ENCODE measurements around the gene UBAC2.

Gene UBAC2

DNA sequence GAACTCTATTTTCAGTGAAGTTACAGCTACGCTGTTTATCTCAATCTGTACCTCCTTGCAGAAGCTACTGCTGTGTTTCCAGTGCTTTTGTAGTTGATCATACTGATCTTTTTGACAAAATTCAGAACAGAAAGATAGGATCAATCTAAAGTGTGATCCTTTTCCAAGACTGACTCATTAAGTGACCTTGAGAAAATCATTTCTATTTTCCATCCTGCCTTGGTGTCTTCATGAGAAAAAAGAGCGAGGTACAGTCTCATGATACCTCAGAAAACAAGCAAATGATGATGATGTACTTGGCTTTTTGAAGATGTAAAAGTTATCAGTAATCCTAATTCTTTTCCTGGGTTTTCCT is 152.6 kb downstream of the UBAC2 start:
- Histone ChIP-seq H3K4me3 (ENCODE audit: low read depth, low read length) (no peak overlapping the region), H3K27me3 (ENCODE audit: insufficient read depth, low read depth, severe bottlenecking) (no peaks in the 10 kb centered on the region), H3K27ac (no peak overlapping the region), H3K36me3 (peaks cover 48% of the 10 kb centered on the region), H3K9me3 (ENCODE audit: severe bottlenecking) (no peaks in the 10 kb centered on the region)
- TF ChIP-seq, protein P1, sequence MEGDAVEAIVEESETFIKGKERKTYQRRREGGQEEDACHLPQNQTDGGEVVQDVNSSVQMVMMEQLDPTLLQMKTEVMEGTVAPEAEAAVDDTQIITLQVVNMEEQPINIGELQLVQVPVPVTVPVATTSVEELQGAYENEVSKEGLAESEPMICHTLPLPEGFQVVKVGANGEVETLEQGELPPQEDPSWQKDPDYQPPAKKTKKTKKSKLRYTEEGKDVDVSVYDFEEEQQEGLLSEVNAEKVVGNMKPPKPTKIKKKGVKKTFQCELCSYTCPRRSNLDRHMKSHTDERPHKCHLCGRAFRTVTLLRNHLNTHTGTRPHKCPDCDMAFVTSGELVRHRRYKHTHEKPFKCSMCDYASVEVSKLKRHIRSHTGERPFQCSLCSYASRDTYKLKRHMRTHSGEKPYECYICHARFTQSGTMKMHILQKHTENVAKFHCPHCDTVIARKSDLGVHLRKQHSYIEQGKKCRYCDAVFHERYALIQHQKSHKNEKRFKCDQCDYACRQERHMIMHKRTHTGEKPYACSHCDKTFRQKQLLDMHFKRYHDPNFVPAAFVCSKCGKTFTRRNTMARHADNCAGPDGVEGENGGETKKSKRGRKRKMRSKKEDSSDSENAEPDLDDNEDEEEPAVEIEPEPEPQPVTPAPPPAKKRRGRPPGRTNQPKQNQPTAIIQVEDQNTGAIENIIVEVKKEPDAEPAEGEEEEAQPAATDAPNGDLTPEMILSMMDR (IDR thresholded peaks at IDR 0.05; ENCODE audit: low read depth, low read length), result no peak
- DNase-seq, result no peak

DNA sequence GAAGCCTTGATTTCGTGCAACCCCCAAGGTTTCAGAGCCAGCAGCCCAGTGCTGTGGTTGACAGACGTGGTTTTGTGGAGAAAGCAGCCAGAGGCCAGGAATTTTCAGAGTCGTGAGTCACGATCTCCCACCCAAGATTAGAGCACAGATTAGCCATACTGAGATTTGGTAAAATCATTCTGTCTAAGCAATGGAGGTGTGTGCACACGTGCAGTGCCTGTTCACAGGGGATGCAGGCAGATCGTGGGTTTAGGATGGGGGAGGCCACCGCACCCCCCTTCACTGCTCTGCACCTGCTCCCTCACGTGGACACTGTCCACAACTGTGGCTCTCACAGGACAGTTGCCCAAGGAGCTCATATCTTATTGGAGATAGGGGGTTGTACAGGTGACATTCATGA is 153.2 kb downstream of the UBAC2 start:
- DNase-seq, result no peak
- H3K27ac ChIP-seq, result no peak overlapping the region
- no peak overlapping the region for H3K4me3 ChIP-seq (ENCODE audit: low read depth, low read length)
- no peaks in the 10 kb centered on the region for H3K9me3 ChIP-seq (ENCODE audit: severe bottlenecking)
- H3K36me3 ChIP-seq, result peaks cover 42% of the 10 kb centered on the region
- TF ChIP-seq, protein P1 (IDR thresholded peaks at IDR 0.05; ENCODE audit: low read depth, low read length), result no peak
- no peaks in the 10 kb centered on the region for H3K27me3 ChIP-seq (ENCODE audit: insufficient read depth, low read depth, severe bottlenecking)

DNA sequence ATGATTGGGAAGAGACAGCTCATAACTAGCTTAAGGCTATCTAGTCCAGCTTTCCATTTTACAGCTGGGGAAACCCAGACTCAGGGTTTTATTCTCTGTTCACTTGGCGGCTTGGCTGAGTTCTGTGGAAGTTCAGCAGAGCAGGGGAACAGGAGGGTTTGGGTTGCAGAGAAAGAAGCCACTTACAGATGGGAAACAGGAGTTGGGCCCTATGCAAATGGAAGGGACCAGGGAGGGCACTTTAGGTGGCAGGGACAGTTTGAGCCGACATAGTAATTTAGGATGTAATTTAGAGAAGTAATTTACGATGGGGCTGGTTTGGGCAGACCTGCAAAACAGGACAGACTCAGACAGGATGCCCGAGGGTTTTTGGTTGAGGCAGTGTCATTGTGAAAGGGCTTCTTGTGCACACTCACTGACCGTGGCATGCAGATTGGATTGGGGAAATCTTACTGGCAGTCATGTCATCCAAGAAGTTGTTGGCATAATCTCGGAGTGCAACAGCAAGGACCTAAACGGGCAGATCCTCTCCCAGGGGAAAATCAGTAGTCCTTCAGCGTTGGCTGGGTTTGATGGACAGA is 153.8 kb downstream of the UBAC2 start:
- no peaks in the 10 kb centered on the region for H3K27me3 ChIP-seq (ENCODE audit: insufficient read depth, low read depth, severe bottlenecking)
- H3K36me3 ChIP-seq, result peaks cover 39% of the 10 kb centered on the region
- no peak for DNase-seq
- H3K9me3 ChIP-seq (ENCODE audit: severe bottlenecking), result no peaks in the 10 kb centered on the region
- no peak overlapping the region for H3K27ac ChIP-seq
- H3K4me3 ChIP-seq (ENCODE audit: low read depth, low read length), result no peak overlapping the region
- TF ChIP-seq, protein P1 (IDR thresholded peaks at IDR 0.05; ENCODE audit: low read depth, low read length), result no peak

DNA sequence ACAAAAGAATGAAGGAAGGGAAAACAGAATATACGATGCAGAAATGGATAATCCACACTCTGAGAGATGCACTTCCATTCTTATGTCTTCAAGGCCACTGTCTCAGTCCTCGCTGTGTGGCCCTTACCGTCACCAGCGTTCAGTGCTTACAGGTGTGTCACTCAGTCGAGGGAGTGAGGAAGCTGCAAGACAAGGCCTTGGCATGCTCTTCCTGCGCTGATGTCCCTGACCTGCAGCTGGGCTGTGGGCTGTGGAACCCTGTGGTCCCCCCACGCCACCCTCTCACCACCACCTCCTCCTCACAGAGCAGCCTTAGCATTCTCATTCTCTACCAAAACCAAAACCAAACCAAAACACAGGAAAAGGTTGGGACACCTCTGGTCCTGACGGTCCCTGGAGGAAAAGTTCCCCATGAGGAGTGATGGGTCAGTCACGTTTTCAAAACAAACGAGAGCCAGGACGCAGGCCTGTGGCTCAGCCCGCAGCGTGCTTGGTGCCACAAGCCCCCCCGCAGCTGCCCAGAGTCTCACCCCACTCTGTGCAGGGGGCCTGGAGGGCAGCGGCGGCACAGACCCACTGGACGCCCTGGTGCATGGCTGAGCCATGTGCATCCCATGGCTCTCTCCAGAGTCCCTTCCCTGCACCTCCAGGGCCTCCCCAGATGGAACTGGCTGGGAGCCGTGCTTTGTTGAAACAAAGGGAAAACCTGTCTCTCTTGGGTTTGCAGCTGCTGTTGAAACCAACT is 154.8 kb downstream of the UBAC2 start:
- H3K27me3 ChIP-seq (ENCODE audit: insufficient read depth, low read depth, severe bottlenecking), result no peaks in the 10 kb centered on the region
- H3K9me3 ChIP-seq (ENCODE audit: severe bottlenecking), result no peaks in the 10 kb centered on the region
- TF ChIP-seq, protein P1 (IDR thresholded peaks at IDR 0.05; ENCODE audit: low read depth, low read length), result no peak
- H3K4me3 ChIP-seq (ENCODE audit: low read depth, low read length), result no peak overlapping the region
- H3K36me3 ChIP-seq, result peaks cover 43% of the 10 kb centered on the region
- DNase-seq, result no peak
- no peak overlapping the region for H3K27ac ChIP-seq

DNA sequence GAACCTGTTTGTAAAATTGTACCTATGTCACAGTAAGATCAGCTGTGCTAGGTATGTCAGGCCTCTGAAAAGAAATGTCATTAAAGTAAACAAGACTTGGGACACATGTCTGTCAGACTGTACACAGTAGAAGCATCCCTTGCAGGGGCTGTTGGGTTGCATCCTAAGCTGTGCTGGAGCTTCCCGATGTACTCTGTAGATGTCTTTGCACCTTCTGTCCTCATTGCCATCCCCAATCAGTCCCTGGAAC is 155.3 kb downstream of the UBAC2 start:
- Histone ChIP-seq H3K9me3 (ENCODE audit: severe bottlenecking) (no peaks in the 10 kb centered on the region), H3K36me3 (peaks cover 44% of the 10 kb centered on the region), H3K4me3 (ENCODE audit: low read depth, low read length) (no peak overlapping the region), H3K27ac (no peak overlapping the region), H3K27me3 (ENCODE audit: insufficient read depth, low read depth, severe bottlenecking) (no peaks in the 10 kb centered on the region)
- DNase-seq, result no peak
- TF ChIP-seq, protein P1 (IDR thresholded peaks at IDR 0.05; ENCODE audit: low read depth, low read length), result no peak

Measured in WERI-Rb-1 (cell line).